MM.1S (cell line): ENCODE results near the gene TMEM141.

Source experiments
- DNase-seq: peaks from one replicate; pipeline ENCODE4 v3.0.0-alpha.2; 2015
- H2AFZ ChIP-seq: fragments of 300-600 bp; sonication (generic); 2 replicates; pipeline ENCODE4 v1.6.0; 2016; ENCODE audit warnings: antibody characterized with exemption, low read length
- H3F3A ChIP-seq: fragments of 300-600 bp; sonication (generic); 2 replicates; pipeline ENCODE4 v1.6.1; 2016; ENCODE audit warnings: mild to moderate bottlenecking, antibody characterized with exemption, low read length, moderate library complexity, mixed read lengths; ENCODE audit not compliant: insufficient read depth
- H3K27ac ChIP-seq: fragments of 300-600 bp; sonication (generic); 2 replicates; pipeline ENCODE4 v1.5.1; 2016; ENCODE audit warnings: mild to moderate bottlenecking, low read length
- H3K27me3 ChIP-seq: fragments of 300-600 bp; sonication (generic); replicated peaks from 2 replicates; pipeline ENCODE4 v1.6.0; 2016; ENCODE audit warnings: low read length; ENCODE audit not compliant: insufficient read depth
- H3K36me3 ChIP-seq: fragments of 300-600 bp; sonication (generic); replicated peaks from 2 replicates; pipeline ENCODE4 v1.6.1; 2016; ENCODE audit warnings: mild to moderate bottlenecking, low read length, mixed read lengths; ENCODE audit not compliant: insufficient read depth
- H3K4me1 ChIP-seq: fragments of 300-600 bp; sonication (generic); 2 replicates; pipeline ENCODE4 v1.6.1; 2016; ENCODE audit warnings: low read length, mixed read lengths
- H3K4me2 ChIP-seq: fragments of 300-600 bp; sonication (generic); 2 replicates; pipeline ENCODE4 v1.6.0; 2016; ENCODE audit warnings: low read depth, low read length
- H3K4me3 ChIP-seq: fragments of 300-600 bp; sonication (generic); 2 replicates; pipeline ENCODE4 v1.5.1; 2016; ENCODE audit warnings: low read length, mixed read lengths
- H3K79me2 ChIP-seq: fragments of 300-600 bp; sonication (generic); 2 replicates; pipeline ENCODE4 v1.6.1; 2016; ENCODE audit warnings: mixed run types, low read length, mixed read lengths
- H3K9ac ChIP-seq: fragments of 300-600 bp; sonication (generic); 2 replicates; pipeline ENCODE4 v1.6.1; 2016; ENCODE audit warnings: low read length, mixed read lengths
- H3K9me2 ChIP-seq: fragments of 300-600 bp; sonication (generic); replicated peaks from 2 replicates; pipeline ENCODE4 v1.6.1; 2016; ENCODE audit warnings: mild to moderate bottlenecking, low read length, mixed read lengths; ENCODE audit not compliant: insufficient read depth
- H3K9me3 ChIP-seq: fragments of 300-600 bp; sonication (generic); replicated peaks from 2 replicates; pipeline ENCODE4 v1.6.1; 2016; ENCODE audit warnings: mild to moderate bottlenecking, low read length, mixed read lengths; ENCODE audit not compliant: insufficient read depth
- H4K20me1 ChIP-seq: fragments of 300-600 bp; sonication (generic); 2 replicates; pipeline ENCODE4 v1.6.1; 2016; ENCODE audit warnings: mild to moderate bottlenecking, low read length, moderate library complexity, mixed read lengths; ENCODE audit not compliant: insufficient read depth
- CTCF ChIP-seq: fragments of 300-600 bp; sonication (generic); IDR thresholded peaks from 2 replicates; pipeline ENCODE4 v1.5.1; 2016; ENCODE audit warnings: antibody characterized with exemption, low read length, mixed read lengths
- EZH2 ChIP-seq: fragments of 300-600 bp; sonication (generic); optimal IDR thresholded peaks from 2 replicates; pipeline ENCODE3; 2017; ENCODE audit warnings: low read depth, mild to moderate bottlenecking, antibody characterized with exemption, low read length, mixed read lengths
- EZH2phosphoT487 ChIP-seq: fragments of 300-600 bp; sonication (generic); IDR thresholded peaks from 2 replicates; pipeline ENCODE4 v1.6.1; 2018; ENCODE audit warnings: antibody characterized with exemption, low read length

Gene TMEM141

GRCh38 chr9:136751244-136751643 lies 39.9 kb upstream of the TMEM141 start:
- H3K4me3 ChIP-seq = no peak overlapping the region
- H3K27me3 ChIP-seq = peaks cover 97% of the 10 kb centered on the region
- H3K27ac ChIP-seq = no peak overlapping the region
- H3K9ac ChIP-seq = no peak overlapping the region
- no peak overlapping the region for H3K4me2 ChIP-seq
- H3K9me3 ChIP-seq = no peaks in the 10 kb centered on the region
- no peaks in the 10 kb centered on the region for H3K36me3 ChIP-seq
- H3F3A ChIP-seq = no peaks in the 10 kb centered on the region
- TF ChIP-seq CTCF = no peak
- TF ChIP-seq EZH2 = no peak
- no peak for TF ChIP-seq EZH2phosphoT487
- no peaks in the 10 kb centered on the region for H3K9me2 ChIP-seq
- DNase-seq = no peak
- no peaks in the 10 kb centered on the region for H3K4me1 ChIP-seq
- H4K20me1 ChIP-seq = no peaks in the 10 kb centered on the region
- H3K79me2 ChIP-seq = no peaks in the 10 kb centered on the region
- no peak overlapping the region for H2AFZ ChIP-seq

- no peaks in the 10 kb centered on the region for H3K9me2 ChIP-seq
- no peaks in the 10 kb centered on the region for H3K4me1 ChIP-seq
- H3F3A ChIP-seq = no peaks in the 10 kb centered on the region
- H2AFZ ChIP-seq = no peak overlapping the region
- H3K9ac ChIP-seq = no peak overlapping the region
- no peaks in the 10 kb centered on the region for H3K79me2 ChIP-seq
- H3K4me2 ChIP-seq = no peak overlapping the region
- H3K27ac ChIP-seq = no peak overlapping the region
- peaks cover 97% of the 10 kb centered on the region for H3K27me3 ChIP-seq
- H3K9me3 ChIP-seq = no peaks in the 10 kb centered on the region
- H4K20me1 ChIP-seq = no peaks in the 10 kb centered on the region
- H3K4me3 ChIP-seq = no peak overlapping the region
- no peak for TF ChIP-seq EZH2
- H3K36me3 ChIP-seq = no peaks in the 10 kb centered on the region
- DNase-seq = no peak
These were observed 39.3 kb upstream of the TMEM141 start for GRCh38 chr9:136751814-136752213.

- H3K9ac ChIP-seq = no peak overlapping the region
- no peak overlapping the region for H3K4me3 ChIP-seq
- TF ChIP-seq CTCF (no peak), EZH2phosphoT487 (no peak), EZH2 (no peak)
- no peaks in the 10 kb centered on the region for H3K36me3 ChIP-seq
- H4K20me1 ChIP-seq = no peaks in the 10 kb centered on the region
- H3K27ac ChIP-seq = no peak overlapping the region
- no peak overlapping the region for H3K4me2 ChIP-seq
- H3F3A ChIP-seq = no peaks in the 10 kb centered on the region
- H3K79me2 ChIP-seq = no peaks in the 10 kb centered on the region
- H3K9me2 ChIP-seq = no peaks in the 10 kb centered on the region
- no peak for DNase-seq
- H2AFZ ChIP-seq = no peak overlapping the region
- H3K4me1 ChIP-seq = 0 out of 2 replicates have a peak, but pooled peaks cover 2% of the 10 kb centered on the region
- no peaks in the 10 kb centered on the region for H3K9me3 ChIP-seq
- H3K27me3 ChIP-seq = peaks cover 94% of the 10 kb centered on the region
These were observed 37.6 kb upstream of the TMEM141 start for GRCh38 chr9:136753371-136754058.

- Histone ChIP-seq H2AFZ (no peak overlapping the region), H3K36me3 (no peaks in the 10 kb centered on the region), H3K4me1 (0 out of 2 replicates have a peak, but pooled peaks cover 2% of the 10 kb centered on the region), H3K9me2 (no peaks in the 10 kb centered on the region), H4K20me1 (no peaks in the 10 kb centered on the region), H3K4me2 (no peak overlapping the region), H3F3A (no peaks in the 10 kb centered on the region), H3K9ac (no peak overlapping the region), H3K79me2 (no peaks in the 10 kb centered on the region), H3K27me3 (peaks cover 88% of the 10 kb centered on the region), H3K9me3 (no peaks in the 10 kb centered on the region), H3K4me3 (no peak overlapping the region), H3K27ac (no peak overlapping the region)
- no peak for DNase-seq
- TF ChIP-seq EZH2phosphoT487 = no peak
These were observed 37.0 kb upstream of the TMEM141 start for GRCh38 chr9:136754059-136754572.
